ENCODE data around the gene SLC6A13.

DNA sequence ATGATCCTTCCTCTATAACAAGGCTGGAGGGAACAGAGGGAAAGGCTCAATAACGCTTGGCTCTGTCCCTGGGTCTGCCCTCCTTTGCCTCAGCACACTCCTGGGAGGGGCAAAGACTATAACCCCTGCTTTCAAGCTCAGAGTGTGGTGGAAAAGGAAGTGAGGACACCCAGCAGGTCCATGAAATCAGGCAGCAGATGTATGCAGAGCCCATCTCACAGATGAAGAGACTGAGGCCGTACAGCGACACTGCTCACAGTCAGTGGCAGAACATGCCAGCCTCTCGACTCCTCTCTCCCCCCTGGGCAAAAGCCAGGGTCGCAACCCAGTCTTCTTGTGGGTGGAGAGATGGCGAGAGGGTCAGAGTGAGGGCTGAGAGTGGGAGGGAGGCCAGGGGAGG, 88.5 kb downstream of the SLC6A13 start:
- TF ChIP-seq ARNTL (CRISPR knock-in tag; IDR thresholded peaks at IDR 0.05; ENCODE audit: borderline replicate concordance, low read depth), result no peak
- no peak for TF ChIP-seq CSDC2 (CRISPR knock-in tag; IDR thresholded peaks at IDR 0.05)
- no peak for TF ChIP-seq ZC3H10 (CRISPR knock-in tag; IDR thresholded peaks at IDR 0.05)
- no peak for TF ChIP-seq SNAI2 (CRISPR knock-in tag; IDR thresholded peaks at IDR 0.05)
- no peak for TF ChIP-seq OSR1 (CRISPR knock-in tag; IDR thresholded peaks at IDR 0.05)
- TF ChIP-seq CREB5 (CRISPR knock-in tag; IDR thresholded peaks at IDR 0.05; ENCODE audit: low read depth), result no peak

Data from SK-N-SH treated with all-trans-retinoic acid at 6 μM for 48 hours (cell line).